BLaER1 treated with 17β-estradiol and CSF1 and Interleukin-3, amounts not matched to agents 10 nM and 100 nM (cell line): Measurements from ENCODE around the gene NCR2.

Source experiments
- H3K27ac ChIP-seq, 11 experiments: shearing (Covaris generic); formaldehyde crosslinking; 2 replicates each; pipeline ENCODE4 v1.8.1; 2022
- H3K27me3 ChIP-seq, 11 experiments: shearing (Covaris generic); formaldehyde crosslinking; 2 replicates each; pipeline ENCODE4 v1.8.1; 2022
- H3K36me3 ChIP-seq, 11 experiments: shearing (Covaris generic); formaldehyde crosslinking; 2 replicates each; pipeline ENCODE4 v1.8.1; 2022
- H3K4me1 ChIP-seq, 10 experiments: shearing (Covaris generic); formaldehyde crosslinking; 2 replicates each; pipeline ENCODE4 v1.8.1; 2022
- H3K4me2 ChIP-seq, 11 experiments: shearing (Covaris generic); formaldehyde crosslinking; 2 replicates each; pipeline ENCODE4 v1.8.1; 2022
- H3K4me3 ChIP-seq, 10 experiments: shearing (Covaris generic); formaldehyde crosslinking; 2 replicates each; pipeline ENCODE4 v1.8.1; 2022
- H3K9ac ChIP-seq, 11 experiments: shearing (Covaris generic); formaldehyde crosslinking; 2 replicates each; pipeline ENCODE4 v1.8.1; 2022
- H3K9me3 ChIP-seq, 11 experiments: shearing (Covaris generic); formaldehyde crosslinking; replicated peaks in 1 of 11; 2 replicates each; pipeline ENCODE4 v1.8.1; 2022
- H4K20me1 ChIP-seq, 11 experiments: shearing (Covaris generic); formaldehyde crosslinking; 2 replicates each; pipeline ENCODE4 v1.8.1; 2022
- Cebpa-rat ChIP-seq, 11 experiments: shearing (Covaris generic); IDR thresholded peaks; 2 replicates each; pipeline ENCODE4 v1.8.1; 2022

NCR2 gene

DNA sequence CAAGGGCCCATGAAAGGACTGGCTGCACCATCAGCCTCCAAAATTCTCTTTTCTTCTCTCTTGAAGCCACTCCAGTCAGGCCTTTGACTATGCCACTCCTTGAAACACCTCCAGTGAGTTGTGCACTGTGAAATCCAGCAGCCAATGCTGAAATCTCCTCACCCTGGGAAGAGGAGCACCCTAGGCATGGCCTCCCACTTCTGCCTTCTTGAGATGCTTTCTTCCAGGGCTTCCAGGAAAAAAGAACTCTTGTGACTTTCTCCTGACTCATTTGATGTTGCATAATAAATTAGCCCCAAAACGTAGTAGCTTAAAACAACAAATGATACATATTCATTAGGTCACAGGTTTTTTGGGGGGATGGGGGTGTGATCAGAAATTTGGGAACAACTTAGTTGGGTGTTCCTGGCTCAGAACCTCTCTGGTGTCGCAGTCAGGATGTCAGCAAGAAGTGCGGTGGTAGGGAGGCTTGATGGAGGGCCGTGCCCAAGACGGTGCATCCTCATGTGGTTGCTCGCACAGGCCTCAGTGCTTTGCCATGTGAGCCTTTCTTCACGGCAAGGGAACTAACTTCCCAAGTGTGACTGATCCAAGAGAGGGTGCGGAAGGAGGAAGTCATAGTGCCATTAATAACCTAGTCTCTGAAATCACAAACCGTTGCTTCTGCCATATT lies 12.1 kb downstream of the NCR2 start:
- no peak for TF ChIP-seq Cebpa-rat (IDR thresholded peaks at IDR 0.05)
- Histone ChIP-seq H3K4me2 (no peak overlapping the region), H3K36me3 (no peaks in the 10 kb centered on the region), H3K4me1 (peaks cover 0 to 12% (median 7%) of the 10 kb centered on the region in 10 experiments; a peak in 9 of 20 replicates), H3K9ac (no peak overlapping the region), H3K9me3 (peaks cover 16 to 24% (median 19%) of the 10 kb centered on the region in 11 experiments), H3K27ac (no peak overlapping the region), H4K20me1 (no peaks in the 10 kb centered on the region), H3K27me3 (no peaks in the 10 kb centered on the region), H3K4me3 (no peak overlapping the region)

DNA sequence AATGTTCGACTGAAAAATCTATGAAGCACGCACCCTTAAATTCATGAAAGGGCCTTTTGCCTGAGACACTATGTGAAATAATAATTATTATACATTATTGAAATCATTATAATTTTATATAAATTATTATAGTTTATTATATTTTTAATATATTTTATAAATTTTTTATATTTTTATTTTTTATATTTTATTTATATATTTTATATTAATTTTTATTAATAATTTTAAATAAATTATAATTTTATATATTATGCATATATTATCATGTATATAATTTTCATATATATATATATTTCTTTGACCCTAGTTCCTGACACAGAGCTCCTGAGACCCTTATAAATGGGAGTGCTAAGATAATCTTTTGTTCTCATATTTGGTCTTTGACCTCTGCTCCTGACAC lies 13.5 kb downstream of the NCR2 start:
- Histone ChIP-seq H3K4me1 (peaks cover 0 to 12% (median 7%) of the 10 kb centered on the region in 10 experiments; a peak in 9 of 20 replicates), H3K4me3 (no peak overlapping the region), H4K20me1 (no peaks in the 10 kb centered on the region), H3K36me3 (no peaks in the 10 kb centered on the region), H3K9ac (no peak overlapping the region), H3K27ac (no peak overlapping the region), H3K4me2 (no peak overlapping the region), H3K27me3 (no peaks in the 10 kb centered on the region), H3K9me3 (peaks cover 16 to 24% (median 19%) of the 10 kb centered on the region in 11 experiments)
- TF ChIP-seq Cebpa-rat (IDR thresholded peaks at IDR 0.05) = no peak

DNA sequence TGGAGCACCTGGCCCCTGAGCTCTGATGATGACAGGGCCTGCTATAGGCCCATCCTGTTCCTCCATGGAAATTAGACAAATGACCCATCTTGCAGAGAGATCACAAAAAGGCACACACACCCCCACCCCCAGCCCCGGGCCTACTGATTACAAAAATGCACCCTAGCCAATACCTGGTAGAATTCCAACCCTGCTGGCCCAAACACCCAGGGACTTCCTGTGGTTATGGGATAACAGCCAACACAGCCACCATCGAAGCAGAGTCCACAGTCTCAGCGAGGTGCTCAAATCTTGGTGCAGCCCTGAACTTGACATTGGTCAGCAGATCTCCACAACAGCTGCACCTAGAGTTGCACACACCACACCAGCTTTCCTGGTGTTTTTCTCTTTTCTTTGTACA lies 17.0 kb downstream of the NCR2 start:
- Histone ChIP-seq H3K27ac (no peak overlapping the region), H3K4me1 (peaks cover 0 to 6% (median 0%) of the 10 kb centered on the region in 10 experiments; a peak in 1 of 20 replicates), H4K20me1 (no peaks in the 10 kb centered on the region), H3K27me3 (no peaks in the 10 kb centered on the region), H3K9me3 (peaks cover 14 to 20% (median 14%) of the 10 kb centered on the region in 11 experiments), H3K4me3 (no peak overlapping the region), H3K9ac (no peak overlapping the region), H3K4me2 (no peak overlapping the region), H3K36me3 (no peaks in the 10 kb centered on the region)
- TF ChIP-seq Cebpa-rat (IDR thresholded peaks at IDR 0.05) = no peak

- Histone ChIP-seq H3K9ac (no peak overlapping the region), H3K4me3 (no peak overlapping the region), H3K27ac (no peak overlapping the region), H3K27me3 (no peaks in the 10 kb centered on the region), H3K36me3 (no peaks in the 10 kb centered on the region), H3K9me3 (peaks cover 9 to 15% (median 9%) of the 10 kb centered on the region in 11 experiments), H3K4me1 (peaks cover 0 to 6% (median 0%) of the 10 kb centered on the region in 10 experiments; a peak in 1 of 20 replicates), H3K4me2 (no peak overlapping the region), H4K20me1 (no peaks in the 10 kb centered on the region)
- no peak for TF ChIP-seq Cebpa-rat (IDR thresholded peaks at IDR 0.05)
Measured at GRCh38 chr6:41352907-41353306, 17.5 kb downstream of the NCR2 start.

GRCh38 chr6:41353333-41353732 lies 17.9 kb downstream of the NCR2 start:
- Histone ChIP-seq H3K9me3 (peaks cover 4 to 10% (median 5%) of the 10 kb centered on the region in 11 experiments), H4K20me1 (no peaks in the 10 kb centered on the region), H3K9ac (no peak overlapping the region), H3K27me3 (no peaks in the 10 kb centered on the region), H3K4me2 (no peak overlapping the region), H3K4me1 (peaks cover 0 to 6% (median 0%) of the 10 kb centered on the region in 10 experiments; a peak in 1 of 20 replicates), H3K4me3 (no peak overlapping the region), H3K36me3 (no peaks in the 10 kb centered on the region), H3K27ac (no peak overlapping the region)
- TF ChIP-seq Cebpa-rat (IDR thresholded peaks at IDR 0.05) = no peak

DNA sequence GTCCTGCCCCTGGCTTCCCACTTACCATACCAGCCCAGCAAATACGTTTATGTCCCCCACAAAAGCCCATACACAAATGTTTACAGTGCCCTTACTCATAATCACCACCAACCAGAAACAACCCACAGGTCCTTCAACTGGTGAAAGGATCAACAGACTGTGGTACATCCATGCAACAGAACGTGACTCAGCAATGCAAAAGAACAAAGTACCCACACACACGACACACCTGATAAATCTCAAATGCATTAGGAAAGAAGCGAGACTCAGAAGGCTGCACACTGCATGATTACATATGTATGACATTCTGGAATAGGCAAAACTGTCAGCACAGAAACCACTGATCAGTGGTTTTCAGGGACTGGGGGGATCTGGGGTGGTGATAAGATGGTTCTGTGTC lies 20.5 kb downstream of the NCR2 start:
- Histone ChIP-seq H3K4me2 (0 out of 22 replicates have a peak overlapping the region, but pooled peaks of 1 of the 11 experiments have one; percentile 2), H3K9ac (no peak overlapping the region), H3K27ac (no peak overlapping the region), H3K27me3 (no peaks in the 10 kb centered on the region), H3K9me3 (peaks cover 20 to 26% (median 23%) of the 10 kb centered on the region in 11 experiments), H4K20me1 (no peaks in the 10 kb centered on the region), H3K4me3 (no peak overlapping the region), H3K4me1 (peaks cover 0 to 6% (median 0%) of the 10 kb centered on the region in 10 experiments; a peak in 1 of 20 replicates), H3K36me3 (no peaks in the 10 kb centered on the region; a peak in 2 of 22 replicates)
- no peak for TF ChIP-seq Cebpa-rat (IDR thresholded peaks at IDR 0.05)

GRCh38 chr6:41356825-41357224 lies 21.4 kb downstream of the NCR2 start:
- Histone ChIP-seq H3K4me1 (peaks cover 0 to 6% (median 0%) of the 10 kb centered on the region in 10 experiments; a peak in 1 of 20 replicates), H3K27me3 (no peaks in the 10 kb centered on the region), H4K20me1 (no peaks in the 10 kb centered on the region), H3K27ac (no peak overlapping the region), H3K36me3 (no peaks in the 10 kb centered on the region; a peak in 2 of 22 replicates), H3K9ac (no peak overlapping the region), H3K4me3 (no peak overlapping the region), H3K4me2 (no peak overlapping the region), H3K9me3 (peaks cover 29 to 35% (median 31%) of the 10 kb centered on the region in 11 experiments)
- TF ChIP-seq Cebpa-rat (IDR thresholded peaks at IDR 0.05) = no peak

GRCh38 chr6:41358503-41358902 lies 23.1 kb downstream of the NCR2 start:
- no peak overlapping the region for H3K9ac ChIP-seq
- H3K36me3 ChIP-seq = no peaks in the 10 kb centered on the region; a peak in 2 of 22 replicates
- no peaks in the 10 kb centered on the region for H4K20me1 ChIP-seq
- no peak overlapping the region for H3K4me2 ChIP-seq
- no peak overlapping the region for H3K27ac ChIP-seq
- TF ChIP-seq Cebpa-rat (IDR thresholded peaks at IDR 0.05) = no peak
- H3K9me3 ChIP-seq = peaks cover 37 to 45% (median 41%) of the 10 kb centered on the region in 11 experiments
- no peaks in the 10 kb centered on the region for H3K27me3 ChIP-seq
- peaks cover 0 to 6% (median 0%) of the 10 kb centered on the region in 10 experiments; a peak in 1 of 20 replicates for H3K4me1 ChIP-seq
- no peak overlapping the region for H3K4me3 ChIP-seq

GRCh38 chr6:41359617-41360313 lies 24.4 kb downstream of the NCR2 start:
- no peak for TF ChIP-seq Cebpa-rat (IDR thresholded peaks at IDR 0.05)
- no peak overlapping the region for H3K4me3 ChIP-seq
- no peak overlapping the region for H3K4me2 ChIP-seq
- no peak overlapping the region for H3K27ac ChIP-seq
- no peaks in the 10 kb centered on the region for H4K20me1 ChIP-seq
- H3K9me3 ChIP-seq = peaks cover 37 to 45% (median 41%) of the 10 kb centered on the region in 11 experiments
- no peaks in the 10 kb centered on the region; a peak in 2 of 22 replicates for H3K36me3 ChIP-seq
- H3K9ac ChIP-seq = no peak overlapping the region
- no peaks in the 10 kb centered on the region for H3K27me3 ChIP-seq
- H3K4me1 ChIP-seq = peaks cover 0 to 6% (median 0%) of the 10 kb centered on the region in 10 experiments; a peak in 1 of 20 replicates
